ENCODE data around the gene FAS. TPM values are rescaled to one million over a fixed set of nuclear protein-coding genes. Genes with fewer than 3 reads are reported as not detected.
"Not testable (repeated sequence)": the region's sequence is repeated elsewhere in the genome, so short reads cannot be mapped to it uniquely, and the experiment has no call there.

The FAS gene
- total RNA-seq, 1 donor from 2014 or later, result 10.5 TPM

DNA sequence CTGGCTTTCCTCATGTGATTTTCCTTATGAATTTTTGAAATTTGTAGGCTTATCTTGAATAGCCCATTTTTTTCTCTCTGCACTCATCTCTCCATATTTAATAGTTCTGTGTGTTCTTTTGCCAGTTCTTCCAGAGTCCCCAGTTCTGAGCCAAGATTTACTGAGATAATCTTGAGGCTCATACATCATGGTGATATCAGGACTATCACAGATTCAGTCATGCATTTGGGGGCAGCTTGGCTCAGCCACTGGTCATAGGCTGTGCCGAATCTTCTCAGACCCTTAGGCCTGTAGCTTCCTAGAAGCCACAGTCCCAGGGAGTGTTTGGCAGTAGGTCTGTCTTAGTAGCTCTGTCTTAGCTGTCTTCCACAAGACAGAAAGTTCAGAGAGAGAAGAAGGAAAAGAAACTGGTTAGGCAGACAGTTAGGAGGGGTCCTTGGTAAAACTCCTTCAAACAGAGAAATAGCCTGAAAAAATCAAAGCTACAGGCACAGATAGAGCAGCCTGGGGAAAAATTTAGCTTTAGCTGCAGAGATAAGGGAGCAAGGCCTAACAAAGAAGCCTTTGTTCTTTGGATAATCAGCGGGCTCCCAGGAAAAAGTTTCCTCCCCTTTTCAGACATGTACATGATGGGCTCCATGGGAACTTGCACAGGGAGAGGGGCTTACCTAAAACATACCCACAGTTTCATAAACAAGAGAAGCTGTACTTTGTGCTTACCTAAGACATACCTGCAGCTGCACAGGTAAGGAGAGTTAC, 29.1 kb downstream of the FAS start:
- Histone ChIP-seq H3K4me3 (no peak overlapping the region), H3K27me3 (no peaks in the 10 kb centered on the region), H3K4me1 (no peaks in the 10 kb centered on the region), H3K27ac (no peak overlapping the region), H3K9me3 (no peaks in the 10 kb centered on the region), H3K36me3 (peaks cover 14 to 52% of the 10 kb centered on the region in 2 donors)
- TF ChIP-seq, protein P1, sequence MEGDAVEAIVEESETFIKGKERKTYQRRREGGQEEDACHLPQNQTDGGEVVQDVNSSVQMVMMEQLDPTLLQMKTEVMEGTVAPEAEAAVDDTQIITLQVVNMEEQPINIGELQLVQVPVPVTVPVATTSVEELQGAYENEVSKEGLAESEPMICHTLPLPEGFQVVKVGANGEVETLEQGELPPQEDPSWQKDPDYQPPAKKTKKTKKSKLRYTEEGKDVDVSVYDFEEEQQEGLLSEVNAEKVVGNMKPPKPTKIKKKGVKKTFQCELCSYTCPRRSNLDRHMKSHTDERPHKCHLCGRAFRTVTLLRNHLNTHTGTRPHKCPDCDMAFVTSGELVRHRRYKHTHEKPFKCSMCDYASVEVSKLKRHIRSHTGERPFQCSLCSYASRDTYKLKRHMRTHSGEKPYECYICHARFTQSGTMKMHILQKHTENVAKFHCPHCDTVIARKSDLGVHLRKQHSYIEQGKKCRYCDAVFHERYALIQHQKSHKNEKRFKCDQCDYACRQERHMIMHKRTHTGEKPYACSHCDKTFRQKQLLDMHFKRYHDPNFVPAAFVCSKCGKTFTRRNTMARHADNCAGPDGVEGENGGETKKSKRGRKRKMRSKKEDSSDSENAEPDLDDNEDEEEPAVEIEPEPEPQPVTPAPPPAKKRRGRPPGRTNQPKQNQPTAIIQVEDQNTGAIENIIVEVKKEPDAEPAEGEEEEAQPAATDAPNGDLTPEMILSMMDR (IDR thresholded peaks at IDR 0.05), result no peak
- DNase-seq (ENCODE audit: low spot score in 2 of 2), result no peak
- intact Hi-C loops (cut with DNase I), result no loop called here

DNA sequence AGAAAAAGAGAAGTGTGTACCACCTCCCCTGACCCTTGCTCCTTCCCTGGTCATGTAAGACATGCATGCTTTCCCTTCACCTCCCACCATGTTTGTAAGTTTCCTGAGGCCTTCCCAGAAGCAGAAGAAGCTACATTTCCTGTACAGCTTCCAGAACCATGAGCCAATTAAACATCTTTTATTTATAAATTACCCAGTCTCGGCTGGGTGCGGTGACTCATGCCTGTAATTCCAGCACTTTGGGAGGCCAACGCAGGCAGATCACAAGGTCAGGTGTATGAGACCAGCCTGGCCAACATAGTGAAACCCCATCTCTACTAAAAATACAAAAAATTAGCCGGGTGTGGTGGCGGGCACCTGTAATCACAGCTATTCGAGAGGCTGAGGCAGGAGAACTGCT, 30.9 kb downstream of the FAS start:
- intact Hi-C loops (cut with DNase I); H3K27ac ChIP-seq; H3K4me1 ChIP-seq: not testable (repeated sequence)

DNA sequence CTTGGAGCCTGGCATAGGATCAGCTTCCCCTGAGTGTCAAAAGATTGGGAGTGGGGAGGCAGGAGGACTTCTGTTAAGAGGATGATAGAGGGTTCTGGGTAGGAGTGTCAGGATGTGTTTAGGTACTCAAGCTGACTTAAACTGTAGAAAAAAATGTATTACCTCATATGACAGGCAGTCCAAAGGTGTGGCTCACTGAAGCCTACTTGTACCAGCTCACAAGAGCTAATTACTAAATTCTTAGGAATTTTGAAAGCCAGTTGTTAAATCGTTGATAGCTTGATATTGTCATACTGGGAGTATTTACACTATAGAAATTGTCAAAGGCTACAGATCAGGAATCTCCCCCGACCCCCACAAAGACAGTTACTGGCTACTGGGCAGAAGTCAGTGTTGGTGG, 32.1 kb downstream of the FAS start:
- no peak for DNase-seq (ENCODE audit: low spot score in 2 of 2)
- no peak overlapping the region for H3K27ac ChIP-seq
- peaks cover 8 to 29% of the 10 kb centered on the region in 2 donors for H3K36me3 ChIP-seq
- TF ChIP-seq, protein P1 (IDR thresholded peaks at IDR 0.05), result no peak
- H3K4me3 ChIP-seq, result no peak overlapping the region
- no peaks in the 10 kb centered on the region for H3K27me3 ChIP-seq
- intact Hi-C loops (cut with DNase I), result no loop called here
- H3K9me3 ChIP-seq, result no peaks in the 10 kb centered on the region
- H3K4me1 ChIP-seq, result no peaks in the 10 kb centered on the region

More for the DNA sequence above, 30.9 kb downstream of the FAS start:
- not testable (repeated sequence) for H3K9me3 ChIP-seq; H3K27me3 ChIP-seq; H3K4me3 ChIP-seq; DNase-seq (ENCODE audit: low spot score in 2 of 2)
- peaks cover 8 to 37% of the 10 kb centered on the region in 2 donors for H3K36me3 ChIP-seq

DNA sequence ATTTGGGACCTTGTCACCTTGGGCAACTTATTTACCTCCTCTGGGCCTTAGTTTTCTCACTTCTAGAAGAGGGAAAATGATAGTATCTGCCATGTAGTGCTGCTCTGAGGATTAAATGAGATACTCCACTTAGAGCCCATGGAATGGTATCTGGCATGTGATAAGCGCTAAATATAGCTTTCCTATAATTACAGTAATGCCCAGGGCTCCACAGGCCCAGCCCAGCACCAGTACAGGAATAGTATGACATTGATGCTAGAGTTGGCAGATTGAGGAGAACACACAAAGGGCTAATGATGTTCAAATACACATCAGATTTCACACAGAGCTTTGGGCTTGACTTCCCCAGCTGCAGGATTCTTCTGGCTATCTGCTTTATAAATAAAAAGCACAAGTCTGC, 34.9 kb downstream of the FAS start:
- Histone ChIP-seq H3K27me3 (no peaks in the 10 kb centered on the region), H3K9me3 (no peaks in the 10 kb centered on the region), H3K4me3 (no peak overlapping the region), H3K36me3 (peaks cover 0 to 7% of the 10 kb centered on the region in 2 donors), H3K4me1 (no peaks in the 10 kb centered on the region), H3K27ac (no peak overlapping the region)
- intact Hi-C loops (cut with DNase I), result no loop called here
- DNase-seq (ENCODE audit: low spot score in 2 of 2), result no peak
- TF ChIP-seq, protein P1 (IDR thresholded peaks at IDR 0.05), result no peak

DNA sequence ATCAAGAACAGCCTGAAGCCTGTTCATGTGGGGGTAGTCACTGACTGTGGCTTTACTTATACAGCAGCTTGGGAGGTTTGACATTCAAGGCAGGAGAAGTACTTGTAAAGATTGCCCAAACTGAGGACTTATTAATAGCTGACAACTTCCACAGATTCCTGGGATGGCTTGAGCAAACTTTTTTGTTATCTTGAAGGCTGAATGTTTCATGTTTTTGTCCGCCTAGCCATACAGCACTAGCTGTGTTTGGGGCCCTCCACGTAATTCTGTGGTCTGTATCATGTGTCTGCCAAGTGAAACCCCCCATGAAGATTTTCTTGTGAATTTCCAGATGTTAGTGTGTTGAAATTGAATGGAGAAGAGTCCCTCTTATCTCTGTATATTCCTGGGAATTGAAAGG, 38.6 kb downstream of the FAS start:
- no peak overlapping the region for H3K4me3 ChIP-seq
- H3K9me3 ChIP-seq, result no peaks in the 10 kb centered on the region
- TF ChIP-seq, protein P1 (IDR thresholded peaks at IDR 0.05), result no peak
- no peaks in the 10 kb centered on the region for H3K36me3 ChIP-seq
- H3K27ac ChIP-seq, result no peak overlapping the region
- H3K4me1 ChIP-seq, result no peaks in the 10 kb centered on the region
- H3K27me3 ChIP-seq, result no peaks in the 10 kb centered on the region
- no peak for DNase-seq (ENCODE audit: low spot score in 2 of 2)
- intact Hi-C loops (cut with DNase I), result loop anchor here (1.0 kb wide), 1 partner anchor 188 kb away; no protein-coding TSS in a partner anchor

DNA sequence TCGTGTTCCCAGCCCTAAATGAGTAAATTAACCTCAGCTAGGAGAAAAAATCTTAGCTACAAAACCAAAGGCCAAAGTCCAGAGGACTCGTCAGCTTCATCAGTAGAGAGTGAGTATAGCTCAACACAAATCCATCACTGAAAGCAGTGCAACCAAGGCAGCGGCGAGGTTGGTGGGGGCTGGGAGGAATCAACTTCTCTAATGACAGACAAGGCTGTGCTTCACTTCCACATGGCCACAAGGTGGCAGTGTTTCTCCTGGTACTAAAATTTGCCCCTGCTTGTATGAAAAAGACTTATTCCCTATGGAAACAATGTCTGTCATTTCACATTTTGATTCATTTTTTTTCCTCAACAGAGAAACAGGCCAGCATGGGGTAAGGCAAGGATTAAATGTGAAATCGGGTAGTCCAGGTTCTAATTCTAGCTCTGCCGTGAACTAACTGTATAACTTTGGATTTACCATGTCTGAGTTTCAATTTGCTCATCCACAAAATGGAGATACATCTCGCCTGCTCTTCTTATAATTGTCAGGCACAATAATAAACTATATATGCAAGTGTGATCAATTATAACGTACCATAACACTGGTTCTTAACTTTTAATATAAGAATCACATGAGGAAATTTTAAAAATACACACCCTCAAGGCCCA, 39.3 kb downstream of the FAS start:
- H3K27ac ChIP-seq, result no peak overlapping the region
- H3K36me3 ChIP-seq, result no peaks in the 10 kb centered on the region
- H3K9me3 ChIP-seq, result no peaks in the 10 kb centered on the region
- H3K27me3 ChIP-seq, result no peaks in the 10 kb centered on the region
- H3K4me3 ChIP-seq, result no peak overlapping the region
- intact Hi-C loops (cut with DNase I), result loop anchor here (1.0 kb wide), 2 partner anchors 183 to 187 kb away; no protein-coding TSS in a partner anchor
- peak; percentile 26 to 83 for DNase-seq (ENCODE audit: low spot score in 2 of 2)
- TF ChIP-seq, protein P1 (IDR thresholded peaks at IDR 0.05), result peak; percentile 79 to 86 (median 85)
- H3K4me1 ChIP-seq, result no peaks in the 10 kb centered on the region
